BLaER1 treated with 17β-estradiol and CSF1 and Interleukin-3, amounts not matched to agents 10 nM and 100 nM (cell line): ENCODE results near the gene RGS7.

Source experiments
- H3K27ac ChIP-seq, 11 experiments: shearing (Covaris generic); formaldehyde crosslinking; 2 replicates each; pipeline ENCODE4 v1.8.1; 2022
- H3K27me3 ChIP-seq, 11 experiments: shearing (Covaris generic); formaldehyde crosslinking; 2 replicates each; pipeline ENCODE4 v1.8.1; 2022
- H3K36me3 ChIP-seq, 11 experiments: shearing (Covaris generic); formaldehyde crosslinking; 2 replicates each; pipeline ENCODE4 v1.8.1; 2022
- H3K4me1 ChIP-seq, 10 experiments: shearing (Covaris generic); formaldehyde crosslinking; 2 replicates each; pipeline ENCODE4 v1.8.1; 2022
- H3K4me2 ChIP-seq, 11 experiments: shearing (Covaris generic); formaldehyde crosslinking; 2 replicates each; pipeline ENCODE4 v1.8.1; 2022
- H3K4me3 ChIP-seq, 10 experiments: shearing (Covaris generic); formaldehyde crosslinking; 2 replicates each; pipeline ENCODE4 v1.8.1; 2022
- H3K9ac ChIP-seq, 11 experiments: shearing (Covaris generic); formaldehyde crosslinking; 2 replicates each; pipeline ENCODE4 v1.8.1; 2022
- H3K9me3 ChIP-seq, 11 experiments: shearing (Covaris generic); formaldehyde crosslinking; replicated peaks in 1 of 11; 2 replicates each; pipeline ENCODE4 v1.8.1; 2022
- H4K20me1 ChIP-seq, 11 experiments: shearing (Covaris generic); formaldehyde crosslinking; 2 replicates each; pipeline ENCODE4 v1.8.1; 2022
- Cebpa-rat ChIP-seq, 11 experiments: shearing (Covaris generic); IDR thresholded peaks; 2 replicates each; pipeline ENCODE4 v1.8.1; 2022

The RGS7 gene

DNA sequence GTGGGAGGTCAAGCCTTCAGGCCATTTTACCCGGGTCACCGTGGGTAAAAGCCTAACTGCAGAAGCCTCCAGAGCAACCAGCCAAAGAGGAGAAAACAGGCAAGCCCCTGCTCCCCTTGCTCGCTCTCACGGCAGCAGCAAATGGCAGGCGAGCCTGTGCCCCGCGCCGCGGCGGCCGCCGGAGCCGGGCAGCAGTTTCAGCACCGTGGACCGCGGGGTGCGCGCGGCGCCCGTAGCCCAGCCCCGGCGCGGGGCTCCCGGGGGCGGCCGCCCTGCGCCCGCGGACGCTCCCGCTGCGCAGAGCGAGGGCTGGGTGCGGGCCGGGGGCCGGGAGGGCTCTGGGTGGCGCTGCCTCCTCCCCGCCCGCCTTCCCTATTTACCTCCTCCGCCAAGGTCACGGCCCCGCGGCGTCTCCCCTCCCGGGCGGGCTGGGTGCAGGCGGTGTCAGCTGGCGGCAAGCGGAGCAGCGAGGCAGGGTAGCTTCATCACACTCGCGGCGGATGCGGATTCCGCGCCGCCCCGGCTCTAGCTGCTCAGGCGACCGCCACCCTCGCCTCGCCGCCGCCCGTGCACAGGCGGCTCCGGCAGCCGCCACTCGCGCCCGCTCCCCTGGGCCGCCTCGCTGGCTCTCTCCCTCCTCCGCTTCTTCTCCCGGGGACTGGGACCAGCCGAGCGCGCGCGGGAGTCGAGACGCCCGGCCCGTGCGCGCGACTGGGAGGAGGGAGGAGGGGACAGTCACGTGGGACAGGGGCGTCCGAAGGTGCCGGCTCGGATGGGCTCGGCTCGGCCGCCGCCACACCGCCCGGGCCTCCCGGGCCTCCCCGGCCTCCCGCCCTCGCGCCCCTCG is at the start of gene RGS7:
RGS7 (minus strand) TSS at position 687 of the 847 bp plus-strand sequence.
- Histone ChIP-seq H3K4me2 (peak within 1 kb of the TSS; percentile 69 to 90 (median 85)), H3K4me3 (peak within 1 kb of the TSS; percentile 54 to 74 (median 65)), H3K9me3 (peaks cover 0 to 10% (median 7%) of the 10 kb centered on the region in 11 experiments; a peak in 9 of 22 replicates), H3K9ac (peak within 1 kb of the TSS in 9 of 11 experiments; percentile 22 to 61 (median 38); a peak in 11 of 22 replicates), H4K20me1 (0 out of 22 replicates have a peak, but pooled peaks cover 0 to 4% (median 0%) of the 10 kb centered on the region in 11 experiments), H3K36me3 (no peaks in the 10 kb centered on the region), H3K27me3 (peaks cover 21 to 35% (median 30%) of the 10 kb centered on the region in 11 experiments), H3K4me1 (0 out of 20 replicates have a peak, but pooled peaks cover 0 to 3% (median 0%) of the 10 kb centered on the region in 10 experiments), H3K27ac (no peak within 1 kb of the TSS)
- no peak for TF ChIP-seq Cebpa-rat (IDR thresholded peaks at IDR 0.05)

GRCh38 chr1:241406421-241406820 is 49.4 kb upstream of the RGS7 start:
- peaks cover 0 to under 1% (median 0%) of the 10 kb centered on the region in 11 experiments; a peak in 3 of 22 replicates for H3K9me3 ChIP-seq
- H3K27ac ChIP-seq = no peak overlapping the region
- no peaks in the 10 kb centered on the region for H3K36me3 ChIP-seq
- no peaks in the 10 kb centered on the region for H4K20me1 ChIP-seq
- no peak overlapping the region for H3K4me2 ChIP-seq
- no peak overlapping the region for H3K9ac ChIP-seq
- H3K27me3 ChIP-seq = no peaks in the 10 kb centered on the region
- no peak overlapping the region for H3K4me3 ChIP-seq
- no peak for TF ChIP-seq Cebpa-rat (IDR thresholded peaks at IDR 0.05)
- peaks cover 0 to 7% (median 2%) of the 10 kb centered on the region in 10 experiments; a peak in 17 of 20 replicates for H3K4me1 ChIP-seq

- Histone ChIP-seq H3K36me3 (no peaks in the 10 kb centered on the region), H3K4me1 (peaks cover 9 to 22% (median 13%) of the 10 kb centered on the region in 10 experiments; a peak in 19 of 20 replicates), H4K20me1 (no peaks in the 10 kb centered on the region), H3K4me3 (no peak overlapping the region), H3K4me2 (peak overlapping the region; percentile 16 to 63 (median 32)), H3K9ac (no peak overlapping the region), H3K27ac (0 out of 22 replicates have a peak overlapping the region, but pooled peaks of 1 of the 11 experiments have one; percentile 1), H3K27me3 (no peaks in the 10 kb centered on the region), H3K9me3 (peaks cover 4 to 17% (median 9%) of the 10 kb centered on the region in 11 experiments; a peak in 15 of 22 replicates)
- TF ChIP-seq Cebpa-rat (IDR thresholded peaks at IDR 0.05) = no peak
Observed at GRCh38 chr1:241401156-241401555, 44.2 kb upstream of the RGS7 start.

- H3K9me3 ChIP-seq = peaks cover 4 to 17% (median 9%) of the 10 kb centered on the region in 11 experiments; a peak in 15 of 22 replicates
- no peaks in the 10 kb centered on the region for H3K36me3 ChIP-seq
- no peaks in the 10 kb centered on the region for H3K27me3 ChIP-seq
- H3K27ac ChIP-seq = no peak overlapping the region
- TF ChIP-seq Cebpa-rat (IDR thresholded peaks at IDR 0.05) = no peak
- peaks cover 9 to 21% (median 13%) of the 10 kb centered on the region in 10 experiments; a peak in 19 of 20 replicates for H3K4me1 ChIP-seq
- no peaks in the 10 kb centered on the region; a peak in 1 of 22 replicates for H4K20me1 ChIP-seq
- H3K9ac ChIP-seq = no peak overlapping the region
- no peak overlapping the region for H3K4me2 ChIP-seq
- H3K4me3 ChIP-seq = no peak overlapping the region
Observed at GRCh38 chr1:241396747-241397681, 40.0 kb upstream of the RGS7 start.

DNA sequence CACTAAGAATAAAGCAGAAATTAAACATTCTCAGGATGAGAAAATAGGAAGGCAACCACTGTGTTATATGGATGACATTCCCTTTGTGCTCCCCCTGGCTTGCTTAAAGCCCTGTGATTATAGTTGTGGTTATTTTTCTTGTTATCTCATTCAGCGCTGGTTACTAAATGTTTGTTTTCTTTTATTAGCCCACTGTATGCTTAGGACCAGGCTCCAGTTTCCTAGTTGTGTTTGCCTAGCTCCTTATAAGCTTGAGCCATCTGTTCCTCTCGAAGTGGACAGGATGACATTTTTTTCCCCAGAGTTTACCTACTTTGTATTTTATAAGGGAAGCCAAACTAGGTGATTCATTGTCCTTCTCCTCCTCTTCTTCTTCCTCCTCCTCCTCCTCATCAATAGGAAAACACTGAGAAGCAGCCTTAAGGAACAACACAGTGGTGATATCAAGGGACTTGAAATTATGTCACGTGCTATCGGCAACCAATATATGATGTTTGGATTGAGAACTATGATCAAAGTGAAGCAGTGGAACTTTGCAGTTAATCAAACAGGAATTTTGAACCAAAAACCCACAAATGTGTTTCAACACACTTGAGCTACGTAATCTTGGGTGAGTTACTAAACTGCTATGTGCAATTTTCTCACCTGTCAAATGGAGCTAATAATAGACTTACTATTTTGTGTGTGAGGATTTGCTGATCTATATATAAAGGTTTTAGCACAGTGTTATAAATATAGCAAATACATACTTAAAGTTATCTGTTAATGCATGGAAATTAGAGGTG is 35.1 kb upstream of the RGS7 start:
- no peak overlapping the region for H3K9ac ChIP-seq
- no peaks in the 10 kb centered on the region for H3K27me3 ChIP-seq
- no peaks in the 10 kb centered on the region; a peak in 1 of 22 replicates for H4K20me1 ChIP-seq
- no peaks in the 10 kb centered on the region for H3K9me3 ChIP-seq
- no peak overlapping the region for H3K4me2 ChIP-seq
- no peaks in the 10 kb centered on the region for H3K36me3 ChIP-seq
- no peak overlapping the region for H3K4me3 ChIP-seq
- no peak for TF ChIP-seq Cebpa-rat (IDR thresholded peaks at IDR 0.05)
- H3K27ac ChIP-seq = no peak overlapping the region
- H3K4me1 ChIP-seq = no peaks in the 10 kb centered on the region

DNA sequence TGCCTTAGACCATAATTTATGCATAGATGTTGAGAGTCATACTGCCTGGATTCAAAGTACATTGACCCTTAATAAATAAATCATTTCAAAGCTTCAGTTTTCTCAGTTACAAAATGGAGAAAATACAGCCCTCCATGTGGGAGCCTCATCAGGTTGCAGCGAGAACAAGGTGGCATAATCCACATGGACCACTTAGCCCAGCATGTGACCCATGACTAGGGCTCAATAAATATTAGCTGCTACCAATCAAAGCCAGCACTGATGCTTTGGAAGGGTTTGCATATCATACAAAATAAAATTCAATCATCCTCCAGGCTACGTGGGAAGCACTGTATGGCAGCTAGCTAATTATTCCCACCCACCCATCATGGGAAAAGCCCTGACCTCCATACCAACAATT is 33.5 kb upstream of the RGS7 start:
- Histone ChIP-seq H3K4me2 (no peak overlapping the region), H3K36me3 (no peaks in the 10 kb centered on the region), H3K9me3 (no peaks in the 10 kb centered on the region), H4K20me1 (no peaks in the 10 kb centered on the region; a peak in 1 of 22 replicates), H3K27me3 (no peaks in the 10 kb centered on the region), H3K27ac (no peak overlapping the region), H3K4me3 (no peak overlapping the region), H3K9ac (no peak overlapping the region), H3K4me1 (no peaks in the 10 kb centered on the region)
- no peak for TF ChIP-seq Cebpa-rat (IDR thresholded peaks at IDR 0.05)

GRCh38 chr1:241389400-241389799 is 32.4 kb upstream of the RGS7 start:
- no peaks in the 10 kb centered on the region; a peak in 1 of 22 replicates for H4K20me1 ChIP-seq
- no peaks in the 10 kb centered on the region for H3K4me1 ChIP-seq
- no peak overlapping the region for H3K9ac ChIP-seq
- TF ChIP-seq Cebpa-rat (IDR thresholded peaks at IDR 0.05) = no peak
- no peak overlapping the region for H3K4me3 ChIP-seq
- H3K27me3 ChIP-seq = no peaks in the 10 kb centered on the region
- H3K36me3 ChIP-seq = no peaks in the 10 kb centered on the region
- no peak overlapping the region for H3K27ac ChIP-seq
- no peak overlapping the region for H3K4me2 ChIP-seq
- H3K9me3 ChIP-seq = no peaks in the 10 kb centered on the region

- Histone ChIP-seq H3K4me2 (no peak overlapping the region), H3K9ac (no peak overlapping the region)
Observed at GRCh38 chr1:241387216-241387615, 30.2 kb upstream of the RGS7 start.

More at GRCh38 chr1:241387216-241387615, 30.2 kb upstream of the RGS7 start:
- Histone ChIP-seq H3K27me3 (no peaks in the 10 kb centered on the region), H3K9me3 (no peaks in the 10 kb centered on the region), H3K36me3 (no peaks in the 10 kb centered on the region), H3K4me3 (no peak overlapping the region), H3K27ac (no peak overlapping the region), H4K20me1 (no peaks in the 10 kb centered on the region), H3K4me1 (no peaks in the 10 kb centered on the region)
- no peak for TF ChIP-seq Cebpa-rat (IDR thresholded peaks at IDR 0.05)
